ENCODE data around the gene KLHL18.
"Not testable (repeated sequence)": the region's sequence is repeated elsewhere in the genome, so short reads cannot be mapped to it uniquely, and the experiment has no call there.

The KLHL18 gene

DNA sequence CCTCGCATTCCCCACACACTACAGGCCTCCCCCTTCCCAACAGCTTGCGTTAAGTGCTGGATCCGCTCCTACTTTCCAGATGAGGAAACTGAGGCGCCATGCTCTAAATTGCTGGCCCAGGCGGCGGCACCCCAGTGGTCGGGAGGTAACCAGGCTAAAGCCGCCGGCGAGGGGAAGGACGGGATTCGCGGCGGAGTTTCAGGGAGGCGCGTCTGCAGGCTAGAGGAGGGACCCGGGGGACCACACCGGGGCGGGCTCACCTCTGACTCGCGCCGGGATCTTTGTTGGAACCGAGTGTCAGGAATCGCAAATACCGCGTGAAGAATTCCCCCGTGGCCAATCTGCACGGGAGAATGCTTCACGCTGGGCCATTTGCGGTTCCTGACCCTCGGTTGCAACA is 73.5 kb downstream of the KLHL18 start:
- DNase-seq (ENCODE audit: low read depth in 1 of 2, low spot score in 1 of 2) = no peak

DNA sequence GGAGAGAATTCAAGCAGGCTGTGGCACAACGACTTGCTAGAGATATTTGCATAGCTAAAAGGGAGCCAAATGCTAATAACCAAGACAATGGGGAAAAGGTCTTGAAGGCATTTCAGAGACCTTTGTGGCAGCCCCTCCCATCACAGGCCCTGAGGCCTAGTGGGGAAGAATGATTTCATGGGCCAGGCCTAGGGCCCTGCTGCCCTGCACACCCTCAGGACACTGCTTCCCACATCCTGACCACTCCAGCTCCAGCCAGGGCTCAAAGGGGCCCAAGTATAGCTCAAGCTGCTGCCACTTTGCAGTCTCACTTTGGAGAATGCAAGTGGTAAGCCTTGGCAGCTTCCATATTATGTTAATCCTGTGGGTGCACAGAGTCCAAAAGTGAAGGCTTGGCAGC is 76.6 kb downstream of the KLHL18 start:
- no peak for DNase-seq (ENCODE audit: low read depth in 1 of 2, low spot score in 1 of 2)

DNA sequence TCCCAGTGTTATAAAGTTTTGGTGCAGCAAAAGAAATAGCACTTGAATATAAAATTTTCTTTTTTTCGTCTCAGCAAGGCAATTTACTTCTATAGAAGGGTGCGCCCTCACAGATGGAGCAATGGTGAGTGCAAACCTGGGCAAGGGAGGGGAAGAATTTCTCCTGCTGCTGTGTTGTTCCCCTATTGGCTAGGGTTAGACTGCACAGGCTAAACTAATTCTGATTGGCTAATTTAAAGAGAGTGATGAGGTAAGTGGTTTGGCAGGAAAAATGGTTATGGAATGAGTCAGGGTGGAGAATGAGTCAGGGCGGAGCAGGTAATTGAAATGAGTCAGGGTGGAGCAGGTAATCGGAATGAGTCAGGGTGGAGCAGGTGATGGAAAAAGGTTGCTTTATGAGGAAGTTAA is 77.4 kb downstream of the KLHL18 start:
- not testable (repeated sequence) for DNase-seq (ENCODE audit: low read depth in 1 of 2, low spot score in 1 of 2)

DNA sequence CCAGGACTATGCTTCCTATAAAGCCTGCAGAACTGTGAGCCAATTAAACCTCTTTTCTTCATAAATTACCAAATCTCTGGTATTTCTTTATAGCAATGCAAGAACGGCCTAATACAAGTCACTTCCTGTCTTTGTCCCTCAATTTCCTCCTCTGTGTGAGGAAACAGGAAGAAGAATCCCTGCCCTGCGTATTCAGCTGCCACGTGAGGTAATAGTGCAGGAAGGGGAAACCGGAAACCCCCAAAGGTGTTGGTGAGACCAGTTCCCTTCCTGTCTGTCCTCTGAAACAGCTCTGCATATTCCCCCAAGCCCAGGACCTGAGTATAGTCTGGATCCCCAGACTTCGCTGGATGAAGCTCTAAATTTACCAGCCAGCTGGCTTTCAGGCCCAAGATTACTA is 80.0 kb downstream of the KLHL18 start:
- DNase-seq (ENCODE audit: low read depth in 1 of 2, low spot score in 1 of 2) = no peak

DNA sequence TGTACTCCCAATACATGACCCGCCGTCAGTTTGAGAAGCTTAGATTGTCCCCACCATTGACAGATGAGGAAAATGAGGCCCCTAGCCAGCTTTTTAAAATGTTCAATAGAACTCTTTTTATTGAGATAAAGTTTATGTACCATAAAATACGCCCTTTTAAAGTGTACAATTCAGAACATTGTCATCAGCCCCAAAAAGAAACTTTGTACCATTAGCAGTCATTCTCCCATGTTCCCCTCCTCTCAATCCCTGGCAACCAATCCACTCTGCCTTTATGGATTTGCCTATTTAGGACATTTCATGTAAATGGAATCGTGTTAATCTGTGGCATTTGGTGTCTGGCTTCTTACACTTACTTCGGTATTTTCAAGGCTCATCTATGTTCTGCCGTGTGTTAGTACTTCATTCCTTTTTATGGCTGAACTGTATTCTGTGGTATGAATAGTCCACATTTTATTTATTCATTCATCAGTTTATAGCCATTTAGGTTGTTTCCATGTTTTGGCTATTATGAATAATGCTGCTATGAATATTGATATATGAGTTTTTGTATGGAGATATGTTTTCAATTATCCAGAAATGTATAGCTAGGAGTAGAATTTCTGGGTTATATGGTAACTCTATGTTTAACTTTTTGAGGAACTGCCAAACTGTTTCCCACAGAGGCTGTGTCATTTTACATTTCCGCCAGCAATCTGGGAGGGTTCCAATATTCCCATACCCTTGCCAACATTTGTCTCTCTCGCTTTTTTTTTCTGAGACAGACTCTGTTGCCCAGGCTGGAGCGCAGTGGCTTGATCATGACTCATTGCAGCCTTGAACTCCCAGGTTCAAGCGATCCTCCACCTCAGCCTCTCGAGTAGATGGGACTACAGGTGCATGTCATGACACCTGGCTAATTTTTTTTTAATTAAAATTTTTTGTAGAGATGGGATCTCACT is 82.7 kb downstream of the KLHL18 start:
- no peak for DNase-seq (ENCODE audit: low read depth in 1 of 2, low spot score in 1 of 2)

DNA sequence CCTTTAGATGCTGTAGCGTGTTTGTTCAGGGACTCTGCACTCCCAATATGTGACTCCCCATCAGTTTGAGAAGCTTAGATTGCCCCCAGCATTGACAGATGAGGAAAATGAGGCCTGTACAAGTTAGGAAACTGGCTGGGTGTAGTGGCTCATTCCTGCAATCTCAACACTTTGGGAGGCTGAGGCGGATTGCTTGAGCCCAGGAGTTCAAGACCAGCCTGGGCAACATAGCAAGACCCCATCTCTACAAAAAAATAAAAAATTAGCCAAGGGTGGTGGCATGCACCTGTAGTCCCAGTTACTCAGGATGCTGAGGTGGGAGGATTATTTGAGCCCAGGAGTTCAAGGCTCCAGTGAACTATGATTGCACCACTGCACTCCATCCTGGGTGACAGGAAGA is 84.1 kb downstream of the KLHL18 start:
- no peak for DNase-seq (ENCODE audit: low read depth in 1 of 2, low spot score in 1 of 2)

DNA sequence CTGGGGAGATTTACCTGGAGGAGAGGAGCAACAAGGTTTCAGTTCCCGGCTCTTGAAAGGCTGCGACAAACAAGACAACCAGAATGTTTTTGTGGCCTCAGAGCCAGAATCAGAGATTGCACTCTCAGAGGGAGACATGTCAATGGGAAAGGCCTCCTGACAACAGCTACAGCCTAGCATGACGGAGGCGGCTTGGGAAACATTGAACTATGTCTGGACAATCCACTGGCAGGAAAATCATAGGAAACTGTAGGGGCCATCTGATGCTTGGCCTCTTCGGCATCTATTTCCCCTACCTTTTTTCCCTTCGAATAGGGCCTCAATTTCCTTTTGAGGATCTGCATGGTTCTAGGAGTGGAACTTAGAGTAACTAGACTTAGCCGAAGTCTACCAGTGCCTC is 84.9 kb downstream of the KLHL18 start:
- no peak for DNase-seq (ENCODE audit: low read depth in 1 of 2, low spot score in 1 of 2)

DNA sequence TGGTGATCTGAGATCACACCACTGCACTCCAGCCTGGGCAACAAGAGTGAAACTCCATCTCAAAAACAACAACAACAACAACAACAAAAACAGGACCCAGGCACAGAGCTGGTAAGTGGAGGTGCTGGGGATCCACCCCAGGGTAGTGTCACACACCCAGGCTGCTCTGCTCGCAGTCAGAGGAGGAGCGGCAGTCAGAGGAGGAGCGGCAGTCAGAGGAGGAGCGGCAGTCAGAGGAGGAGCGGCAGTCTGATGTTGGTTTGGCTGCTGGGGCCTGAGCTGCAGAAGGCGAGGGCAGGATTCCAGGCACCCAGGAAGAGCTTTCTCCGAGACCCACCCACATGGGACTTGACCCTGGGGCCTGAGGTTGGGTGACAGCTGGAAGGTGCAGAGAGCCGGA is 87.3 kb downstream of the KLHL18 start:
- not testable (repeated sequence) for DNase-seq (ENCODE audit: low read depth in 1 of 2, low spot score in 1 of 2)

DNA sequence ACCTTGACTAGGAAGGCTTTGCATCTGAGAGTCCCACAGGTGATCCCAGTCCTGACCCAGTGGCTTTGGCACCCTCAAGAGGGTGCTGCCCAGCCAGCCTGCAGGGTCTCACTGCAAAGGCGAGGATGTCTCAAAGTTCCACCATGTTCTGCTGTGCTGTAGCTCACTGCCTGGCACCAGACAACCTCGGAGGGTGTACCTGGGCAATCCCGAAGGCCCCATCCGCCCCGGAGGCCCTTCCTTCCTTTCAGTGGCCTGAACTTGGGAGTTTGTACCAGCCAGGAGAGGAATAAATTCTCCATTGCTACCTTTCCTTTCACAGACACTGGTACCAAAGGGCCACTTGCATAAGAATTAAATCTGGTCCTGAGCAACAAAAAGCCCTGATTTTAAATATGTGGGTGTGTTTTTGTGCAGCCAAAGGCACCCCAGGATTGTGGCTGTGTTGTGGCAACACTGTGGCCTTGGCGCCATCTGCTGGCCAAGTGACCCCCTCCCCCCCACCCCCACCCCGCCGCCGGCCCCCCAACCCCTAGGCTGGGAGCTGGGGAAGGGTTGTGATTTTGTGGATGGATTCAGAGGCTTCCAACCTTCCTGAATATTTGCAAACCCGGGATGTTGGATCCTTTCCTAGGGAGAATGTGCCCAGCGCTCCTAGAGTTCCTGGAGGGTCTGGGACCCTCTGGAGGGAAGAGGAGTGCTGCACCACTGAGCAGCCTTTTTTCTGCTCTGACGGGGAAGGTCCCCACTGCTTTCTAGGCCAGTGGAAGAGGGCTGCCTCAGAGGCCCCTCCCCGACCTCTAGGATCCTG is 88.3 kb downstream of the KLHL18 start:
- no peak for DNase-seq (ENCODE audit: low read depth in 1 of 2, low spot score in 1 of 2)

DNA sequence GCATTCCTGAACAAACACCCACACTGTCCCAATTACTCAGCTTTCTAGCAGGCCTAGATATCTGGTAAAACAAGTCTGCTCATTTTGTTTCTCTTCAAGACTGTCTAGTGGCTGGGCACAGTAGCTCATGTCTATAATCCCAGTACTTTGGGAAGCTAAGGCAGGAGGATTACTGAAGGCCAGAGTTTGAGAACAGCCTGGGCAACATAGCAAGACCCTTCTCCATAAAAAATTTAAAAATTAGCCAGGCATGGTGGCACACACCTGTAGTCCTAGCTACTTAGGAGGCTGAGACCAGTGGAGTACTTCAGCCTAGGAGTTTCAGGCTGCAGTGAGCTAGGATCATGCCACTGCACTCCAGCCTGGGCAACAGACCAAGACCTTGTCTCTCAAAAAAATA is 91.8 kb downstream of the KLHL18 start:
- no peak for DNase-seq (ENCODE audit: low read depth in 1 of 2, low spot score in 1 of 2)

DNA sequence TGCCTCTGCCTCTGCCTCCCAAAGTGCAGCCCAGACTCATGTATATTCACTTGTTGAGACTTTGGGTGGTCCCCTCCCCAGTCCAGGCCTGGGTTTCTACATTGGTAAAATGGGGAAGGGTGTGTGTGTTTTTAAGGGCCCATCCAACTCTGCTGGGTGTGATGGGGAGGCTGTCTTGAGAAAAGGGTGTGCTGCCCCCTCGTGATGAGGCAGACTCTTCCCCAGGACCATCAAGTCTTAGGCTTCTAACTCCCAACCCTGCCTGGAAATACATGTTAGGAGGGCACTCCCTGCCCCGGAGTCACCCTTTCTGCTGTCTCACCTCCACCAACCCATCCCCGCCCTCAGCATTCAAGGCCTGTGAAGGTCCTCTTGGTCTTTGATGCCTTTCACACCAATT is 93.6 kb downstream of the KLHL18 start:
- no peak for DNase-seq (ENCODE audit: low read depth in 1 of 2, low spot score in 1 of 2)

DNA sequence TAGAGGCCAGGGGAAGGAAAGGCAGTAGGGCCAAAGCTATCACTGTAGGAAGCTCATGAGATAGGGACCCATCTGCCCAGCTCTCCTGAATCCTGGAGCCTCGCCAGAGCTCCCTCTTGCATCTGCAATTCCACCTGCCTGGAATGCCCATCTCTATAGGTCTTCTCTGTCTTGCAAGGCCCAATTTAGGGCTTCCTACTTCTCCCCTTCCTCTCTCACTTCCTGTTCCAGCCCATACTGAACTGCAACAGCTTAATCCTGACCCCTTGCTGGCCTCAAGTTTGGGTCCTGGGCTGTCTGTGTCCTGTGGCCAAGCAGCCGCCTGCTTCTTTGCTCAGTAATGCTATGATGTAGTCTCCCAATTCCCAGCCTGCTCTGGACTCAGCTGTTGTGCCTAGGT is 94.4 kb downstream of the KLHL18 start:
- DNase-seq (ENCODE audit: low read depth in 1 of 2, low spot score in 1 of 2) = no peak

DNA sequence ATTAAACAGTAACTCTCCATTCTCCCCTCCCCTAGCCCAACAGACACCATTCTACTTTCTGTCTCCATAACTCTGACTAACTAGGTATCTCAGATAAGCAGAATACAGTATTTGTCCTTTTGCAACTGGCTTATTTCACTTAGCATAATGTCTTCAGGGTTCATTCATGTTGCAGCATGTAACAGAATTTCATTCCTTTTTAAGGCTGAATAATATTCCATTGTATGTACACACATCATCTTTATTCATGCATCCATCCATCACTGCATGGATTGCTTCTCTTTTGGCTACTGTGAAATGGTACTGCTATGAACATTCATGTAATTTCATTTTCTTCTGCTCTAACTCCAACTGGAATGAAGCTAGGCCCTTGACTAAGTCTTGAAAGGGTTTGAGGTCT is 96.1 kb downstream of the KLHL18 start:
- DNase-seq (ENCODE audit: low read depth in 1 of 2, low spot score in 1 of 2) = no peak

DNA sequence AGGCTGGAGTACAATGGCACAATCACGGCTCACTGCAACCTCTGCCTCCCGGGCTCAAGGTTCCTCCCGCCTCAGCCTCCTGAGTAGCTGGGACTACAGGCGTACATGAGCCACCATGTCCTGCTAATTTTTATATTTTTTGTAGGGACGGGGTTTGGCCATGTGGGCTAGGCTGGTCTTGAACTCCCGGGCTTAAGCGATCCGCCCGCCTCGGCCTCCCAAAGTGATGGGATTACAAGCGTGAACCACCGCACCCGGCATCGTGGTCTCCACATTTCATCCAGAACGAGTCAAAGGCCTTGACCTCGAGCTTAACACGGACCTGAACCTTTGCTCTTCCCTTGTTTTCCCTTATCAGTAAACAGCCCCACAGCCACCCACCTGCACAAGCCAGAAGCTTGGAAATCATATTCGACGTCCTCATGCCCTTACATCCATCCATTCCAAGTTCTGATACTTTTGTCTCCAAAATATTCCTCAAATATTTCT is 96.7 kb downstream of the KLHL18 start:
- DNase-seq (ENCODE audit: low read depth in 1 of 2, low spot score in 1 of 2) = no peak

DNA sequence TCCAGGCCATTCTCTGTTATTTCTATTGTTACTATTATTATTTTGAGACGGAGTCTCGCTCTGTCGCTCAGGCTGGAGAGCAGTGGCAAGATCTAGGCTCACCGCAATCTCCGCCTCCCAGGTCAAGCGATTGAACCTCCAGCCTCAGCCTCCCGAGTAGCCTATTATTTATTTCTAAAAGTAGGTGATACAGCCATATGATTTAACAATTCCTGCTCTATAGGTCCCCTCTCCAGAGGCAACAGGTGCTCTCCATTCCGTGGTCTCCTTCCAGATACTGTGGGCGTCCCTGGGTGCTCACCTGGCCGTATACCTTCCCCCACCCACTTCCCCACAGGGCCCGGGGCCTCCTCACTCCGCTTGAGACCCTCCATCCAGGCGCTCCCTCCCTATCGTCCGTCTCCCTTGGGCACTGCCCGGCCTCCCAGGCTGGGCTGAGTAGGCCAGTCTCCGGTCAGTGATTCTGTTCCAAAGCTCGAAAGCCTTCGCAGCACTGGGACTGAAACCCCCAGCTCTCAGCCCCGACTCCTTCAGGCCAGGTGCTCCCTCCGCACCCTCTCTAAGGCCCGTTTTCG is 97.4 kb downstream of the KLHL18 start:
- DNase-seq (ENCODE audit: low read depth in 1 of 2, low spot score in 1 of 2) = no peak

DNA sequence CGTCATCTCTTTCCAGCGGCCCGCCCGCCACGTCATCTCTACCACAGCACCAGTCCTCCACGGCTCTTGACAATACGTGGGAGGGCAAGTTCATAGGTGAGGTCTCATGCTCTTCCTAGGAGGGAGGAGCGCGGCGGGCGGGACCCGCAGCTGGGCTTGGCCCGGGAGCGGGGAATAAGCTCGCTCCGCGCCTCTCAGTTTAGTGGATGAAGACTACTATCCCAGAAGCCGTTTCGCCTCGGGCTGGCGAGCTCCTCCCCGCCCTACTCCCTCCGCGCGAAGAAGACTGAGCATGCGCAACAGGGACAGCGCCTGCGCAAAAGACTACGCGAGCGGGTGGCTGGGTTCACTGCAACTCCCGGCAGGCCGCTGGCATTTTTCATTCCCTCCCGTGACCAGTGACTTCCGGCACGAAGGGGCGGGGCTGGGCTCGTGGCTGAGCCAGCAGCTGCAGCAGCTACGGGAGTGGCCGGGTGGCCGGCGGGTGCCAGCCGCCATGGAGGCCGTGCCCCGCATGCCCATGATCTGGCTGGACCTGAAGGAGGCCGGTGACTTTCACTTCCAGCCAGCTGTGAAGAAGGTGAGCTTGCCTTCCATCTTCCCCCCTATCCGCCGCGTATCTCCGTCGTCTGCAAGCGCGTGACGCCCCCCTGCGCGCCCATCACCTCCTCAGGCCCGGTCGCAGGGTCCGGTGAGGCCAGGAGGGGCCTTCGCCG is 98.0 kb downstream of the KLHL18 start, which contains the start of gene PTPN23:
Gene PTPN23, plus strand, starts transcription at position 421 of the 716 bp plus-strand sequence. Its CDS starts 76 bp downstream, at position 497.
- peak; percentile 98 for DNase-seq (ENCODE audit: low read depth in 1 of 2, low spot score in 1 of 2)

DNA sequence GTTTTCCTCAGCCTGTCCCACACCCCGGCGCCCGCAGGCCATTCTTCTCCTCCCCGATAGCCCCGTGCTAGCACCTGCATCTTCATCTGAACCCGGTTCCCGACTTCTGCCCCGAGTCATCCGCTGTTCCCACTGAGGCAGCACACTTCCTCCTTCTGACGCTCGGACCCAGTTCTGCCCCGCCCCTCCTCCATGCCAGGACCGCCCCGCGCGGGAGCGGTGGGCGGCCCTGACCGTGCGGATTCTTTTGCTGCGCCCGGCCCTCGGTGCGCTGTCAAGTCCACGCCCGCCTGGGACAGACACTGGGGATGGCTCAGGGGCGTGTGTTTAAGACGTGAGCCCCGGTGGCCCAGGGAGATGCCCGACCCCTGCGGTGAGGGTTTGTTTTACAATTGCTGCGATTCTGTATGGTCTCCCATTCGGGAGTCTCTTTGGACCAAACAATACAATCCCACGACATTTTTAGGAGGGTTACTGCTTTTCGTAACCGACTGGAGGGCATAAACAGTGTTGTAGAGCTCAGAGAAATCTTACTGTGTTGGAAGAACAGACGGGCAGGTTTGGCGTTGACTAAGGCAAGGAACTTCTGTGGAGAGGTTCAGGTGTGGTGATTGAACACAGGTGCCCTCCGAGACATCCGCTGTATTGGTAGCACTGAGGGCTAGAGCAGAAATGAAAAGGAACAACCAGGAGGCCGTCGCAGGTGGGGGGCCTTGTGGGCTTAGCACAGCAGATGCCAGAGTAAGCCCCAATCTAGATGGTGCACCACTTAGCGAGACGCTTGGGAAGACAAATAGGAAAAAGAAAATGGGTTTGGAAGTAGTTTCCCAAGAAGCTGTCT is 98.8 kb downstream of the KLHL18 start:
- peak; percentile 31 to 54 for DNase-seq (ENCODE audit: low read depth in 1 of 2, low spot score in 1 of 2)

DNA sequence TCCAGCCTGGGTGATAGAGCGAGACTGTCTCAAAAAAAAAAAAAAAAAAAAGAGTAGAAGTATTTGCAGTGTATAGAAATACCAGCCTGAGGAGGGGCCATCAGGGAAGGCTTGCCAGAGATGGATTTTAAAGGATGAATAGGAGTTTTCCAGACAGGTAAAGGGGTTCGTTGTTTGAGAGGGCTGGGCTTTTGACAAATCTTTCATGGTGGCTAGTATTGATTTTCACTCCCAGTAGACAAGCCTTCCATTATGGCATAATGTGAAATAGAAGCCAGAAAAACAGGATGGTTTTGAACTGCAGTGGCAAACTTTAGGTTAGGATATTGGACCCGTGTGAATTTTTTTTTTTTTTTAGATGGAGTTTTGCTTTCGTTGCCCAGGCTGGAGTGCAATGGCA is 101.7 kb downstream of the KLHL18 start:
- no peak for DNase-seq (ENCODE audit: low read depth in 1 of 2, low spot score in 1 of 2)

DNA sequence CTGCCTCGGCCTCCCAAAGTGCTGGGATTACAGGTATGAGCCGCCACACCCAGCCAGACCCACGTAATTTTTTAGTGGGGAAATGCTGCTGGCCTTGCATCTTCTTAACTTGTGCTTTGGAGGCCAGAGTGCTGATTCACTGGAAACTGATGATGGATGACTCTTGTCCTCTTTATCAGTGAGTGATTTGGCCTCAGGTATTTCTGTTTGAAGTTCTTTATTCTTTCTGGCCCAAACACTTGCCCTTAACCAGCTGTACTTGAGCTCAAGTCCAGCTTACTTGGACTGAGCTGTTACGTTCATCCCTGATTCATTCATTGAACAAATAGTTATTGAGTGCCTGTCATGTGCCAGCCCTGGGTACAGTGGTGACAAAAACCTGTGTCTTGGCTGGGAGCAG is 102.3 kb downstream of the KLHL18 start:
- no peak for DNase-seq (ENCODE audit: low read depth in 1 of 2, low spot score in 1 of 2)

DNA sequence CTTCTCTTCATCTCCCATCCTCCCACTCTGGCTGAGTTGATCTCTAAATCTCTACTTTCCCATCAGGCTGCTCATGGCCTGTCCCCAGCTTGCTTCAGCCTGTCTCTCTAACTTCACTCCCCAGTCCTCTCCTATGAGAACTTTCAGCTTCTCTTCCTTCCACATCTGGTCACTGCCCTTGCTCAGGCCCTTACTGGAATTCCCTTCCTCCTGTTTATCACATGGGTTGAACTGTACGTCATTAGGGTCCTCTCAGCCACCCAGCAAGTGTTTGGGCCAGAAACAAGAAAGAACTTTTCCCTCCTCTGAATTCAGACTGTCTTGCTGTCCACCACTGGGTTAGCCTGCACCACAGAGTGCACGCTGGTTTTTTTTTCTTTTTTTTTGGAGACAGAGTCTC is 103.1 kb downstream of the KLHL18 start:
- DNase-seq (ENCODE audit: low read depth in 1 of 2, low spot score in 1 of 2) = no peak

Measured in stimulated activated CD4-positive, alpha-beta T cell treated with anti-CD3 and anti-CD28 coated beads, Interleukin-15, amount 100 ng/mL, for 1 hour (primary cell).